Common myeloid progenitor, CD34-positive (primary cell): ENCODE measurements around the gene ANKS1A.
A peak's percentile ranks its signal among the peaks of the same experiment; 100 is the strongest.

Experiments
- CTCF ChIA-PET: fragments of 350-600 bp; sonication (Branson Sonifier 250); formaldehyde crosslinking; loops from one replicate; lab custom pipeline; 2021; ENCODE audit warnings: antibody characterized with exemption; lab: Charles Lee
- POLR2A ChIA-PET: fragments of 350-600 bp; sonication (Branson Sonifier 250); formaldehyde crosslinking; loops from one replicate; lab custom pipeline; 2021; ENCODE audit warnings: antibody characterized with exemption; lab: Charles Lee
- DNase-seq, 3 donors: peaks; one replicate each; pipeline versions ENCODE4 v3.0.0 to v3.0.0-alpha.2; 2013
- H3K27ac ChIP-seq, 2 experiments: 1 replicate in 1 of 2; 2 replicates in 1 of 2; pipeline ENCODE4 v1.7.0; 2013; ENCODE audit warnings: inconsistent platforms in 2 of 2, low read length in 2 of 2, mild to moderate bottlenecking in 2 of 2, low read depth in 1 of 2, moderate library complexity in 1 of 2; ENCODE audit not compliant: severe bottlenecking in 2 of 2, insufficient read depth in 1 of 2, poor library complexity in 1 of 2
- H3K27me3 ChIP-seq, 5 experiments: replicated peaks in 2 of 5; 1 replicate in 3 of 5; 2 replicates in 2 of 5; pipeline versions ENCODE4 v1.6.1 to v1.7.0; 2013; ENCODE audit warnings: low read length in 4 of 5, mild to moderate bottlenecking in 2 of 5, moderate library complexity in 2 of 5, inconsistent platforms in 1 of 5; ENCODE audit not compliant: insufficient read depth in 5 of 5, control insufficient read depth in 4 of 5
- H3K36me3 ChIP-seq, 4 experiments: 1 replicate in 2 of 4; 2 replicates in 2 of 4; pipeline versions ENCODE4 v1.6.1 to v1.7.0; 2013; ENCODE audit warnings: low read length in 3 of 4, control low read depth in 1 of 4, mild to moderate bottlenecking in 1 of 4; ENCODE audit not compliant: control insufficient read depth in 4 of 4, insufficient read depth in 4 of 4
- H3K4me1 ChIP-seq, 4 experiments: 1 replicate in 3 of 4; 2 replicates in 1 of 4; pipeline versions ENCODE4 v1.6.1 to v1.7.1; 2013; ENCODE audit warnings: low read length in 3 of 4, mild to moderate bottlenecking in 3 of 4, control low read depth in 1 of 4, inconsistent platforms in 1 of 4, moderate library complexity in 1 of 4; ENCODE audit not compliant: control insufficient read depth in 4 of 4, insufficient read depth in 4 of 4; ENCODE audit errors: control extremely low read depth in 1 of 4
- H3K4me3 ChIP-seq, 7 experiments: 1 replicate in 4 of 7; 2 replicates in 3 of 7; pipeline versions ENCODE4 v1.5.1 to v1.7.0; 2013; ENCODE audit warnings: mild to moderate bottlenecking in 7 of 7, low read length in 6 of 7, moderate library complexity in 6 of 7, inconsistent platforms in 2 of 7, low read depth in 2 of 7, control low read depth in 1 of 7; ENCODE audit not compliant: insufficient read depth in 4 of 7, control insufficient read depth in 1 of 7; ENCODE audit errors: extremely low read depth in 1 of 7
- H3K9me3 ChIP-seq, 5 experiments: 1 replicate in 4 of 5; 2 replicates in 1 of 5; pipeline versions ENCODE4 v1.6.1 to v1.7.1; 2013; ENCODE audit warnings: low read length in 4 of 5, mild to moderate bottlenecking in 2 of 5, inconsistent platforms in 1 of 5, low read depth in 1 of 5, moderate library complexity in 1 of 5; ENCODE audit not compliant: control insufficient read depth in 4 of 5, insufficient read depth in 2 of 5; ENCODE audit errors: control extremely low read depth in 1 of 5
- WGBS: methylation state at CpG from one replicate; pipeline ENCODE4 v1.1.5; 2013; ENCODE audit not compliant: insufficient coverage; 5-methylcytosine and 5-hydroxymethylcytosine counted together

ANKS1A gene

DNA sequence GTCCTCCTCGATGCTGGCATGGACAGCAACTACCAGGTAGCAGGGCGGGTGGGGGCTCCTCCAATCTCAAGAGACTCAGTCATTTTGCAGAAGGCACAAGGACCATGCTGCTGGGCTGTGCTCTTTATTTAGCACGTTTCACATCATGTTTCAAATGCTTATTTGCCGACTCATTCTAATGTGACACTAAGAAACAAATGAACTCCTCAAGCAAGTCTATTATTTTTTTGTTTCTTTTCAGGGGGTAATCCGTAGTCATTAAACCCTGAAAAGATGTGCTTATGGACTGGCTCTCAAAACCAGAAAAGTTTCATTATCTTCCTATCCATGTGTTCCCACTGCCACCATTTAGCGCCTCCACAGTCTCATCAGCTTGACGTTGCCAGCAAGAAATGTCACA, 92.9 kb downstream of the ANKS1A start:
- peaks cover 0 to 12% (median 6%) of the 10 kb centered on the region in 4 experiments for H3K4me1 ChIP-seq
- H3K27ac ChIP-seq = no peak overlapping the region
- POLR2A ChIA-PET = interaction anchor here (1.0 to 1.5 kb wide), 2 partner anchors 9 to 158 kb away, joined by 3 read pairs; no protein-coding TSS in a partner anchor
- peak in 2 of 3 donors; percentile 34 to 50 for DNase-seq
- CTCF ChIA-PET = interaction anchor here (1.0 to 8.5 kb wide), 4 partner anchors 12 to 158 kb away, joined by 3 to 95 read pairs (median 4); partner anchors contain the start of gene TCP11
- H3K9me3 ChIP-seq = no peaks in the 10 kb centered on the region
- no peak overlapping the region for H3K4me3 ChIP-seq
- H3K27me3 ChIP-seq = no peaks in the 10 kb centered on the region
- WGBS = 82% methylated on average over 3 of the region's 7 CpGs
- H3K36me3 ChIP-seq = peaks cover 17 to 40% (median 34%) of the 10 kb centered on the region in 4 experiments

DNA sequence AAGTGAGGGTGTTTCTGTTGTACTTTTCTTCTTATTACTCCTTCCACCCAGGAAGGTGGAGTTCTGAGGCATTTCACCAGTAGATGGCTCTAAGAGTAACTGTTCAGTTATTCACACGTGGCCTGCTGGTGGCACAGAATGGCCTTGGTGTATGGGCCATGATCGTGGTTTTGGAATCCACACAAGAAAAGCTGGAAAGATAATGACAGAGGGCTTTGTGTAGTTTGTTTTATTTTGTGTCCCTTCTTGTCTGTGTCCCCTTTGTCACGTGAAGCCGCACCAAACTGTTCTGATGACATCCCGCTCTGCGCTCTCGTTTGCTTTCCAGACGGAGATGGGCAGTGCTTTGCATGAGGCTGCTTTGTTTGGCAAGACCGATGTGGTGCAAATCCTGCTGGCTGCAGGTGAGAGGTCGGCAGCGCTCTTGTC, 93.4 kb downstream of the ANKS1A start:
- H3K27ac ChIP-seq = no peak overlapping the region
- peaks cover 17 to 42% (median 36%) of the 10 kb centered on the region in 4 experiments for H3K36me3 ChIP-seq
- no peaks in the 10 kb centered on the region for H3K27me3 ChIP-seq
- 88% methylated on average over 10 of the region's 11 CpGs for WGBS
- H3K9me3 ChIP-seq = no peaks in the 10 kb centered on the region
- ChIA-PET CTCF (interaction anchor here (1.0 to 8.5 kb wide), 5 partner anchors 13 to 258 kb away, joined by 3 to 95 read pairs (median 4); partner anchors contain the start of gene TCP11), POLR2A (interaction anchor here (1.0 to 1.5 kb wide), 2 partner anchors 9 to 158 kb away, joined by 3 read pairs; no protein-coding TSS in a partner anchor)
- H3K4me1 ChIP-seq = peaks cover 0 to 12% (median 6%) of the 10 kb centered on the region in 4 experiments
- H3K4me3 ChIP-seq = no peak overlapping the region
- DNase-seq = peak; percentile 32 to 53 (median 44)

DNA sequence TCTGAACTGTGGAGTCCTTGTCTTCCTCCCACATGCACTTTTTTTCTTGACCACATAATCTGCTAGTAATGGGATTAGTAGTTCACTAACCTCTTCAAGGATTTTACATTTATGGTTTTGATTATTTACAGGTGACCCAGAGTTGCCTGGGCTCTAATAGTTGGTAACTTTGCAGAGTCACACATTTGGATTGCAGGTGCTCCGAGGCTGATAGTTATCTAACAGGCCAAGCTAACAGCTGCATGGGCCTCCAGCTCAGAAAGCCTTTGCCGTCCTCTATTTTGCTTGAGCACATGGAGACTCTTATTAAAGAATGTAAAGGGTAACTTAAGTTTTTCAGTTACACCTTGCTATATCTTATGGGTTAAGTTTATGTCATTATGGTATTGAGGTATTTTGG, 95.4 kb downstream of the ANKS1A start:
- peaks cover 0 to 12% (median 6%) of the 10 kb centered on the region in 4 experiments for H3K4me1 ChIP-seq
- no peaks in the 10 kb centered on the region for H3K9me3 ChIP-seq
- no peak overlapping the region for H3K27ac ChIP-seq
- DNase-seq = no peak
- CTCF ChIA-PET = interaction anchor here (1.0 to 8.5 kb wide), 7 partner anchors 11 to 256 kb away, joined by 3 to 95 read pairs (median 7); partner anchors contain the start of gene TCP11
- H3K27me3 ChIP-seq = no peaks in the 10 kb centered on the region
- POLR2A ChIA-PET = no interaction called here
- no peak overlapping the region for H3K4me3 ChIP-seq
- WGBS = 100% methylated on average over 2 of the region's 2 CpGs
- peaks cover 19 to 49% (median 39%) of the 10 kb centered on the region in 4 experiments for H3K36me3 ChIP-seq

DNA sequence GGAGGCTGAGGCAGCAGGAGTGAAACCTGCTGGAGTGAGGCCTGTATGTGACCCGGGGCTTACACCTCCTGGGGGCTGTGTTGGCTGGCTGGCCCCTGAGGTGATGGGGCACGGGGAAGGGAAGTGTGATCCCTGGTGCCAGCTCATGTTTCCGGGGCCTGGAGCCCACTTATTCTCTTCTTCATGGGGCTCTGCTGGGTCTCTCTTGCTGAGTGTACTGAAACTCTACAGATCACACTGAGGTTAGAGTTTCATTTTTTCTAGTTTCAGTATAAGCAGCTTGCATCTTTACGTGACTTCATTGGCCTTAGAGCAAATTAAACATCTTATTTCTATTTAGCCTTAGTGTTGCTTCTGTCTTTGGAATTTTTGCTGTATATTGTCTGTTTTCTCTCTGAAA, 96.2 kb downstream of the ANKS1A start:
- Histone ChIP-seq H3K27ac (no peak overlapping the region), H3K9me3 (no peaks in the 10 kb centered on the region), H3K4me3 (no peak overlapping the region), H3K36me3 (peaks cover 22 to 51% (median 40%) of the 10 kb centered on the region in 4 experiments), H3K4me1 (peaks cover 0 to 12% (median 6%) of the 10 kb centered on the region in 4 experiments), H3K27me3 (no peaks in the 10 kb centered on the region)
- WGBS = 100% methylated on average over 3 of the region's 4 CpGs
- DNase-seq = no peak
- CTCF ChIA-PET = interaction anchor here (1.0 to 8.5 kb wide), 18 partner anchors 9 to 255 kb away, joined by 3 to 95 read pairs (median 5); partner anchors contain the start of gene TCP11
- POLR2A ChIA-PET = no interaction called here

DNA sequence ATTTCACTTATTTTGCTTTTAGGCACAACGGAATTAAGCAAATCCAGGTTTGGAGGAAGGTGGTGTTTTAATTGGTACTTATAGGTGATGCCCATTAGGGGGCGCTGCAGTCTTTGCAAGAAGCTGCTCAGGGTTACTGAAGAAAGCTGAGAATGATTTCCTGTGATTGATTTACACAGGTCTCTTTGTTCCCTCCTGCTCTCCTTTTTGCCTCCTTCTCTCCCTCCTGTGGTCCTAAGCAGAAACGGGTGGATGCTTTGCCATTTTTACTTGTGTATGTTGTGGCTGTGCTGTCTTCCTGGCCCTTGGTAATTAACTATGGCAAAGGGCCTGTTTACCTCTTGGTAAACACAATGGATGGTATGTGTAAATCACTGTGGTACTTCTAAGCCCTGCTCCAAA, 97.8 kb downstream of the ANKS1A start:
- H3K4me1 ChIP-seq = peaks cover 0 to 6% (median 5%) of the 10 kb centered on the region in 4 experiments
- CTCF ChIA-PET = interaction anchor here (0.6 to 8.5 kb wide), 39 partner anchors 11 to 254 kb away, joined by 3 to 95 read pairs (median 5); partner anchors contain the start of gene TCP11
- no peak overlapping the region for H3K27ac ChIP-seq
- peak; percentile 76 to 89 (median 88) for DNase-seq
- H3K9me3 ChIP-seq = no peaks in the 10 kb centered on the region
- no peaks in the 10 kb centered on the region for H3K27me3 ChIP-seq
- POLR2A ChIA-PET = interaction anchor here (0.6 kb wide), 1 partner anchor 9 kb away, joined by 3 read pairs; no protein-coding TSS in a partner anchor
- 44% methylated on average over 2 of the region's 3 CpGs for WGBS
- no peak overlapping the region for H3K4me3 ChIP-seq
- H3K36me3 ChIP-seq = peaks cover 18 to 57% (median 43%) of the 10 kb centered on the region in 4 experiments

DNA sequence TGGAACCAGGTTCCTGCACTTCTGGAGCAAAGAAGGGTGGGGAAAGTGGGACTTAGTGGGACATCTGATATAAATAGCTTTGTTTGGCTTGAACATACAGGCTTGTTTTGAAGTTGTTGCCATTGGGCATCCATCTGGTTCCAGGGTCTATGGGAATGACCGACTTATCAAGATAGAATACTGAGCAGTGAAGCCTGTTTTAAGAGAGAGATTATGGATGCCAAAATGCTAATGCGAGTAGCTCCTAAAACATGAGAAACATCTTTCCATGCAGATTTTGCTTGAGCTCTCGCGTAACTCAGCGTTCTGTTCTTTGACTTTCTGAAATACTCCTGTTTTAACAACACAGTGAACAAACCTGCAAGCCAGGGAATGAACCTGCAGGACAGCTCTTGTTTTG, 98.5 kb downstream of the ANKS1A start:
- Histone ChIP-seq H3K36me3 (peaks cover 21 to 60% (median 48%) of the 10 kb centered on the region in 4 experiments), H3K27ac (no peak overlapping the region), H3K27me3 (no peaks in the 10 kb centered on the region), H3K9me3 (no peaks in the 10 kb centered on the region), H3K4me1 (no peaks in the 10 kb centered on the region), H3K4me3 (no peak overlapping the region)
- WGBS = 92% methylated on average over 5 of the region's 5 CpGs
- DNase-seq = no peak
- POLR2A ChIA-PET = interaction anchor here (0.6 kb wide), 1 partner anchor 9 kb away, joined by 3 read pairs; no protein-coding TSS in a partner anchor
- CTCF ChIA-PET = interaction anchor here (0.6 to 8.5 kb wide), 28 partner anchors 11 to 253 kb away, joined by 3 to 95 read pairs (median 6); partner anchors contain the start of gene TCP11
